AML-193 (cell line): ENCODE measurements around the gene TMEM163.

Experiments used
- DNase-seq, 2 experiments: peaks; one replicate each; lab custom pipeline; 2025; lab: John Stamatoyannopoulos, UW

The TMEM163 gene

DNA sequence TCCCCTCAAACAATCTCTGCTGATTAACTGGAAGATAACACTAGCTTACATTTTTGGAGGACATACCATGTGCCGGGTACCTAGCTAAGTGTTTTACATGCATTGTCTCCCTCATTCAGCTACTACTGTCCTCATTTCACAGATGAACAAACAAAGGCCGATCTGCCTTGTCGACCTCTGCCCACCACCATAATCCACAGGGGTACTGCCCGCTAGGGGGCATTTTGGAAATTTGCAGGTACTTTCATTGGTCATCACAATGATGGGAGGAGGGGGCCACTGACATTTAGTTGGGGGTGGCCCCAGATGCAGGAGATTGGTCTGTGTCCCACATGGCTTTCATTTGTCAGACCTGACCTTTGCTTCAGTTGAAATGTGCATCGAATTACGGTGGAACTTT is 3.9 kb upstream of the TMEM163 start:
- DNase-seq = no peak

DNA sequence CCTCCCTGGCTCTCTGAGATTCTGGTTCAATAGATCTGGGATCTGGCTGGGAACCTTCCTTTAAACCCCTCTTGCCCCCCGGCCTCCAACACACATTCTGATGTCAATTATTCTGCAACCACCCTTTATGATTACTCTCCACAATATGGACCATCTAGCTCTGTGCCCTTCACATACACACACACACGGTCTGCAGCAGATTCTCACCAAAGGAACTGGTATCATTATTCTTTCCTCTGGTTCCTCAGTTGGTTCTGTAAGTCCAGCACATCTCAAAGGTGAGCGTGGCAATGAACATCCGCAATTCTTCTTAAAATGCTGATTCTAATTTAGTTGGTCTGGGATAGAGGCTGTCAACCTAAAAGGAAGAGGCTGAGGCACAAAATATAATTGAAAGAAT is 2.8 kb upstream of the TMEM163 start:
- DNase-seq = no peak

- DNase-seq = no peak
These were observed 580 bp downstream of the TMEM163 start for GRCh38 chr2:134718023-134718816.

DNA sequence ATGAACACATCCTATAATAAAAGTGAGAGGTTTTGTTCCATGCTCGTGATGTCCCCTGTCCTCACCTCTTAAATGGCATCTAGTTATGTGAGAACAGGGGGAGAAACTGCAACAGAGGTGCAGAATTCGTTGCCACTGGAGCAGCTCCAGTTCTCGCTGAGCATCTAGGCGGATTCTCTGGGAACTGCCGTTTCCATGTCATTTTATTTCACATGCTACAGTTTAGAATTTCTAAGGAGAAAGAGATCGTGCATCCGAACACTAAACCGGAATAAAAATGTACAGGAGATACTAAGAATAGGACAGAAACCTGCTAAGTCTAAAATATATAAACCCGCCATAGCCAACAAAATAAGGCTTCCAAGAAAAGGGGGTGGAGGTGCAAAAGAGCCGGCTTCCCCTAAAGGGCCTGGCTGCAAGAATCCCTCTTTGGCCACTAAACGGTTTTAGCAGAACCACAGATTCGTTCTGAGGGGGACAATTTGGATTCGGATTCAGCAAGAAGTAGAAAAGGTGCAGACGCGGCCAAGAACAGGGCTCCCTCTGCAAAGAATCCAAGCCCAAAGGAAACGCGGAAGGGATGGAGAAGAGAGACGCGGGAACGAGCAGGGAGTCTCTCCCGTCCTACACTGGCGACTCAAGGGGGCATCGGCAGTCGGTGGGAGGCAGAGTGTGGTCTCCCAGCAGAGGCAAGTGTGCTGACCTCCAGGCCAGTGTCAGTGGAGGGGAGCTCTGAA is 1.3 kb downstream of the TMEM163 start:
- no peak for DNase-seq

DNA sequence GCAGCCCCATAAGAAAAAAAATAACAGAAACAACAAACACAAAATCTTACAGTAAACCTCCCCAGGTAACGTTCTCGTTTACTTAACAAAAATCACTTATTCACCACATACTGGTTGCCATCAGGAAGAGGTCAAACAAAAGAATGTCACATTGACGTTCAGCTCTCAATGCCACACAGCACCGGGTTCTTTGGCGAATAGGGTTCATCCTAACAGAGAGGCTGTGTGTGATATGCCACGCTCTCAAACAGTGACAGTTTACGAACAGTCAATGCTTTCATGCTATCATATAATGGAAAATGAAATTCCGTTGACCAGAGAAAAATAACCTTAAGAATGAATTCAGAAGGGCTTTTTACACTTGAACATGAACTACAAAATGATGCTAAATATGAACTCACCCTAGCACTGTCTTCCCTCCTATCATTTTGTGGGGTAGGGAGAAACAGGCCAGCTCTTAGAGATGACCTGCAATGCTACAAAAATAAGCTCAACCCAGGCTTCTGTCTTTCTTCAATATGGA is 2.0 kb downstream of the TMEM163 start:
- no peak for DNase-seq

GRCh38 chr2:134715932-134716643 is 2.7 kb downstream of the TMEM163 start:
- no peak for DNase-seq

- no peak for DNase-seq
These were observed 4.6 kb downstream of the TMEM163 start for GRCh38 chr2:134714228-134714627.

- no peak for DNase-seq
These were observed 5.2 kb downstream of the TMEM163 start for GRCh38 chr2:134713606-134714005.

DNA sequence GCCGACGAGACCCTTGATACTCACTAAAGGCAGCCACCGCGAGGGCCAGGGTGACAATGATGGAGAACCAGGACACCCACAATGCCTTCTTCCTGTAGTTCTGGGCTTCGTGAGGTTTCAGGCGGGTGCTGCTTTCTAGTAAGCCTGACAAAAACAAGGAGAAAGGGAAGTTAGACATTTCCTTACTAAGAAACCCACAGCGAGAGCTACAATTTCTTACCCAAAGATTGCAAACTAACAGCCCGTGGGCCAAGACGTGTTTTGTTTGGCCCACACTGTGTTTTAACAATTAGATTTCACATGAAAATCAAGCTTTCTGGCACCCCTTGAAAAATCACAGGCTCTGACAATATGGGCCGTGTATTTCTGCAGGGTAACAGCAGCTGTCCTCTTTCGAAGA is 5.6 kb downstream of the TMEM163 start:
- DNase-seq = no peak

- DNase-seq = no peak
These were observed 6.1 kb downstream of the TMEM163 start for GRCh38 chr2:134712736-134713135.

- DNase-seq = no peak
These were observed 6.5 kb downstream of the TMEM163 start for GRCh38 chr2:134712299-134712698.

DNA sequence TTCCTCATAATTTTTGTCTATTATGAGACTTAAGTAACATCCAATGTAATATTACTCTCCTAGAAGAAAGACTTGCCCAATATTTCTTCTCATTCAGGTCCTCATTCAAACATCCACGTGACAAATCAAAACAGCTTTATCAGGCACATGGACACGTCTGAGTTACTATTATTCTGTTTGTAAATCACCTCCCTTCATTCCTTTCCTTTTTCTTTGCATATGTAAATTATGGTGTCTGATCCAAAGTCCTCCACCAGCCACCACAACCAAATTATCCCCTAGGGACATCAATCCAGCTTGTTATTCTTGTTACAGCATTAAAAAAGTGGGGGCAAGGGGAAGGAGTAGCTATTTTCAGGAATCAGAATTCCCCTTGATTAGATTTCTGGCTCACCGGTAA is 7.1 kb downstream of the TMEM163 start:
- no peak for DNase-seq

- DNase-seq = no peak
These were observed 11.5 kb downstream of the TMEM163 start for GRCh38 chr2:134707330-134707676.

- DNase-seq = no peak
These were observed 12.0 kb downstream of the TMEM163 start for GRCh38 chr2:134706587-134707329.

DNA sequence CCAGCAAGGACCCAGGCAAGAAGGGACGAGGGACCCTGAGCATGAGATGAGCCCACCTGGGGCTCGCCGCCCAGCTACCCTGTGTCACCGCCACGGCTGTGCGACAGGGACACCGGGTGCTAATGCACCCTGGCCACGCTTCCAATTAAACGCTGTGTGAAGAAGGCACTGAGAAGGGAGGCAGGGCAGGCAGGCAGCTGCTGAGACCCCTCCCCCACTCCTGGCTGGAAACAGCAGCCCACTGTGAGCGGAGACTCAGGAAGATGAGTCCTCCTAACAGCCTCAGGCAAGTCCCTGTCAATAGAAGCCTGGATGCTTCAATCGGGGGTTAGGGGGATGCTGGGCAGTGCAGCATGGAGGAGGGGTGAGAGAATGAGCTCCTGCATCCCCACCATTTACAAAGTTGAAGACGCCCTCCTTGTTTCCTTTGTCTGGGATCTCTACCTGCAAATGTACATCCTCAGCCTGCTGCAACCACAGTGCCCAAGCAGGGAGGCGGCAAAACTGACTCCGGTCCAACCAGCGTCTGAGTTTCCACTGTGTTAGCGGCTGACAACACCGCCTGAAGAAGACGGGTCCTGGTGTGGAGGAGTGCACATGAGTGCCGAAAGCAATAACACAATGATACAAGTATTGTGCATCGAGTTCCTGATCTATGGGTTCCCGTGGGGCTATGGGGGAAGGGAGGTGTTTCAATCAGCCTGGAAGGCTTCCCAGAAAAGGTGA is 12.8 kb downstream of the TMEM163 start:
- DNase-seq = no peak

- DNase-seq = no peak
These were observed 14.6 kb downstream of the TMEM163 start for GRCh38 chr2:134704173-134704572.

DNA sequence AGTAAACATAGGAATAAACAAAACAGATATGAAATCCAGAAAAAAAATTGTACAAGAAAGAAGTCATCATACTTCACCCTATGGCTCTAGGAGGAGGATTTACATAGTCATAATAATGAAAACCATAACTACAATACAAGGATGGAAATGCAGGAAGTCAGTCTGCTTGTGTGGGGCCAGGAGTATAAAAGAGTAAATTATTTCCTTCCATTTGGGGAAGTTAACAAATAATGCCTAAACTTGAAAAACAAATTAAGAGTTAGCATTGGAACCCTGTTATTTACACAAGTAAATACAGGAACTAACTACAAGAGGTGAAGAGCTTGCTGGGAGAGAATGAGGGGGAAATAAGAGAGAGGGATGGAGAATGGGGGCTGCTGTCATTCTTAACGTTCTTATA is 15.4 kb downstream of the TMEM163 start:
- no peak for DNase-seq

GRCh38 chr2:134700730-134701129 is 18.1 kb downstream of the TMEM163 start:
- no peak for DNase-seq

GRCh38 chr2:134694411-134694810 is 24.4 kb downstream of the TMEM163 start:
- DNase-seq = no peak

DNA sequence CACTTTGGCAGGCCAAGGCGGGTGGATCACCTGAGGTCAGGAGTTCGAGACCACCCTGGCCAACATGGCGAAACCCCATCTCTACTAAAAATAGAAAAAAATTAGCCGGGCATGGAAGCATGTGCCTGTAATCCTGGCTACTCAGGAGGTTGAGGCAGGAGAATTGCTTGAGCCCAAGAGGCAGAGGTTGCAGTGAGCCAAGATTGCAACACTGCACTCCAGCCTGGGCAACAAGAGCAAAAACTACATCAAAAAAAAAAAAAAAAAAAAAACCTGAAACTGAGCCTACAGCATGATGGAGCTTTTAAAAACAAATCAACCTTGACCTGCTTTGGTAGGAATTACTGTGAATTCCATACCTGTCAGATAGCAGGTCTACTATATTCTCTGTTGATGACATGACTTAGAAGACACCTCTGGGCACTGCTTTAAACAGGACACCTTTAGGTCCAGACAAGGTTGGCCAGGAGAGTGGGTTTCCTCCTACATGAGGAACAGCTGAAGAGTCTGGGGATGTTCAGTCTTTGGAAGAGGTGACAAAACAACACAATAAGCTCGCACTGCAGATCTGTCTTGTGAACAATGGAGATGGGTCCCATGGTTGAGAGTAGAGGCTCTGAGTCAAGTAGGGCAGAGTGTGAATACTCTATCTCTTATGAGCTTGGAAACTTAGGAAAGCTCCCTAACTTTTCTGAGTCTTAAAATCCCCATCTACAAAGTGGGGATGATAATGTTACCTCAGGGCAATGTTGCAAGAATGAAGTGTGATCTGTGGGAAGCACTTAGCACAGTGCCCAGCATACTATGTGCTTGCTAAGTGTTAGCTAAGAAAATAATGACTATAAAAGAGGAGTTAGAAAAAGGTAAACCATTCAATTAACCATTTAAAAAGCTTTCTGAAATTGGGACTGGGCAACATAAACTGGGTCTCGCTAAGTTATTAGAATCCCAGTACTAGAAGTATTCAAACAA is 25.2 kb downstream of the TMEM163 start:
- no peak for DNase-seq
